ENCODE measurements around the gene RNF223. TPM values are rescaled to one million over a fixed set of nuclear protein-coding genes. Genes with fewer than 3 reads are reported as not detected.

The RNF223 gene
- total and polyA plus RNA-seq, 2 experiments from 2014 or later: 0.43 to 0.88 TPM

DNA sequence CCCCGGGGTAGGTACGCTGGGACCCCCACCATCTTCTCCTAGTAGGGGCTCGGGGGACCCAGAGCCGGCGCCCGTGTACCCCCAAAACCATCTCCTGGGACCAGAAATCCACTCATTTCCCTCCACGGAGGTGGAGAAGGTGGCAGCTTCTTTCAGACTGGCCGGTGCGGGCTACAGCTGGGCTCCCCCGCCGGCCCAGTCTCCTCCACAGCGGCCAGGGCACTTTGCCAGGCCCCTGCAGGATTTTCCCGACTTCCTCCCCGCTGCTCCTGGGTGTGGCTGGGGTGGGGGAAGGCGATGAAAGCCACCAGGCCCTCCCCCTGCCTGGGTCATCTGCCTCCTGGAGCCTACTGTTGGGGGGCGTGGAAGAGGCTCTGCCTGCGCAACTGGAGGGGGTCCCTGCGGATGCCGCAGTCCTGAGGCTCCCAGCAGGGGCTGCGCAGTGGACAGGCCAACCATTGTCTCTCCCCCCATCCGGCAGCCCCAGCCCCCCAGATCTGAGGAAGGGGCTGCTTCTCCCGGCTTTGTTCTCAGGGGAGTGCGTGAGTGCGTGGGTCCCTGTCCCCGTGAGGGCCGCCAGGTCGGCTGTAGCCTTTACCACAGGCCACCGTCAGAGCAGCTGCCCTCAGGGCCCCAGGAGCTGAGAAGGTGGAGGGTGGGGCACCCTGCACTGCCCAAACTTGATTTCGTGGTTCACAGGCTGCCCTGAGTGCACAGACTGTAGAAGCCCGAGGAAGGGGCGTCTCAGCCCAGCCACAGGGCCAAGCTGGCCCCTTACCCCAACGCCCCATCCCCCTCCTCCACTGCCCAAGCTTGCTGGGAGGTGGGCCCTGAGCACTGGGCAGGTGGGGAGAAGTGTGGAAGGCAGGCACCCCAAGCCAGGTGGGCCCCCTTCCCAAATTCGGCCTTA is 52.8 kb downstream of the RNF223 start:
- DNase-seq (ENCODE audit: low spot score): peak; percentile 86
- Histone ChIP-seq H3K27me3 (no peaks in the 10 kb centered on the region), H3K9me3 (ENCODE audit: low read depth) (no peaks in the 10 kb centered on the region), H2AFZ (no peak overlapping the region), H3K36me3 (replicated peaks; ENCODE audit: insufficient read depth, low read depth) (no peaks in the 10 kb centered on the region), H3K79me2 (peaks cover 36% of the 10 kb centered on the region), H3K4me2 (peak overlapping the region; percentile 97), H3K4me3 (peak overlapping the region; percentile 93), H3K4me1 (ENCODE audit: insufficient read depth) (peaks cover 39% of the 10 kb centered on the region), H3K27ac (peak overlapping the region; percentile 97), H3K9me2 (replicated peaks; ENCODE audit: insufficient read depth) (no peaks in the 10 kb centered on the region), H4K20me1 (ENCODE audit: insufficient read depth, poor library complexity, severe bottlenecking) (no peaks in the 10 kb centered on the region)
- TF ChIP-seq EZH2 (IDR thresholded peaks at IDR 0.05; ENCODE audit: borderline replicate concordance) (no peak), EZH2phosphoT487 (IDR thresholded peaks at IDR 0.05; ENCODE audit: low read depth, severe bottlenecking, unreplicated experiment) (no peak)
- TF ChIP-seq, protein P1, sequence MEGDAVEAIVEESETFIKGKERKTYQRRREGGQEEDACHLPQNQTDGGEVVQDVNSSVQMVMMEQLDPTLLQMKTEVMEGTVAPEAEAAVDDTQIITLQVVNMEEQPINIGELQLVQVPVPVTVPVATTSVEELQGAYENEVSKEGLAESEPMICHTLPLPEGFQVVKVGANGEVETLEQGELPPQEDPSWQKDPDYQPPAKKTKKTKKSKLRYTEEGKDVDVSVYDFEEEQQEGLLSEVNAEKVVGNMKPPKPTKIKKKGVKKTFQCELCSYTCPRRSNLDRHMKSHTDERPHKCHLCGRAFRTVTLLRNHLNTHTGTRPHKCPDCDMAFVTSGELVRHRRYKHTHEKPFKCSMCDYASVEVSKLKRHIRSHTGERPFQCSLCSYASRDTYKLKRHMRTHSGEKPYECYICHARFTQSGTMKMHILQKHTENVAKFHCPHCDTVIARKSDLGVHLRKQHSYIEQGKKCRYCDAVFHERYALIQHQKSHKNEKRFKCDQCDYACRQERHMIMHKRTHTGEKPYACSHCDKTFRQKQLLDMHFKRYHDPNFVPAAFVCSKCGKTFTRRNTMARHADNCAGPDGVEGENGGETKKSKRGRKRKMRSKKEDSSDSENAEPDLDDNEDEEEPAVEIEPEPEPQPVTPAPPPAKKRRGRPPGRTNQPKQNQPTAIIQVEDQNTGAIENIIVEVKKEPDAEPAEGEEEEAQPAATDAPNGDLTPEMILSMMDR (IDR thresholded peaks at IDR 0.05; ENCODE audit: poor library complexity): no peak
- 30% methylated on average over 26 of the region's 33 CpGs for WGBS (ENCODE audit: low lambda C conversion rate, missing lambda C conversion rate)

Other genes starting within 250 kb of the RNF223 start
- gene SAMD11, start 150.4 kb downstream of the RNF223 start, total RNA-seq: 9.5 and 10.2 TPM in 2 replicates
- gene SAMD11, start 150.4 kb downstream of the RNF223 start, polyA plus RNA-seq: 17.1 and 20.1 TPM in 2 replicates
- gene NOC2L, start 115.0 kb downstream of the RNF223 start, total RNA-seq: 29.3 and 44.3 TPM in 2 replicates
- gene NOC2L, start 115.0 kb downstream of the RNF223 start, polyA plus RNA-seq: 66.6 and 68.1 TPM in 2 replicates
- gene KLHL17, start 113.7 kb downstream of the RNF223 start, total RNA-seq: 4.1 and 13.8 TPM in 2 replicates
- 25.0 and 35.4 TPM in 2 replicates for gene KLHL17, start 113.7 kb downstream of the RNF223 start, polyA plus RNA-seq
- 0.60 and 0.72 TPM in 2 replicates for gene PLEKHN1, start 107.8 kb downstream of the RNF223 start, total RNA-seq
- 2.4 and 5.6 TPM in 2 replicates for gene PLEKHN1, start 107.8 kb downstream of the RNF223 start, polyA plus RNA-seq
- not detected in 2 replicates for gene PERM1, start 92.2 kb downstream of the RNF223 start, total RNA-seq
- gene PERM1, start 92.2 kb downstream of the RNF223 start, polyA plus RNA-seq: 1.3 and 1.6 TPM in 2 replicates
- gene HES4, start 74.2 kb downstream of the RNF223 start, total RNA-seq: 21.4 and 28.7 TPM in 2 replicates
- gene HES4, start 74.2 kb downstream of the RNF223 start, polyA plus RNA-seq: 74.5 and 107 TPM in 2 replicates
- gene ISG15, start 60.8 kb downstream of the RNF223 start, total RNA-seq: 62.3 and 86.0 TPM in 2 replicates
- 88.5 and 89.6 TPM in 2 replicates for gene ISG15, start 60.8 kb downstream of the RNF223 start, polyA plus RNA-seq
- 51.8 and 81.8 TPM in 2 replicates for gene AGRN, start 54.2 kb downstream of the RNF223 start, total RNA-seq
- gene AGRN, start 54.2 kb downstream of the RNF223 start, polyA plus RNA-seq: 53.3 and 61.2 TPM in 2 replicates
- gene C1orf159, start 41.8 kb upstream of the RNF223 start, total RNA-seq: 7.1 and 9.2 TPM in 2 replicates
- 21.7 and 25.1 TPM in 2 replicates for gene C1orf159, start 41.8 kb upstream of the RNF223 start, polyA plus RNA-seq
- not detected in 2 replicates for gene TTLL10, start 99.6 kb upstream of the RNF223 start, total RNA-seq
- gene TTLL10, start 99.6 kb upstream of the RNF223 start, polyA plus RNA-seq: 0.38 and 0.69 TPM in 2 replicates
- not detected in 2 replicates for gene TNFRSF18, start 132.3 kb upstream of the RNF223 start, total RNA-seq
- gene TNFRSF18, start 132.3 kb upstream of the RNF223 start, polyA plus RNA-seq: 0.86 and 1.3 TPM in 2 replicates
- 0.28 TPM in 1 of 2 replicates, not detected in the other for gene TNFRSF4, start 139.8 kb upstream of the RNF223 start, total RNA-seq
- 0.34 TPM in 1 of 2 replicates, not detected in the other for gene TNFRSF4, start 139.8 kb upstream of the RNF223 start, polyA plus RNA-seq
- gene SDF4, start 157.7 kb upstream of the RNF223 start, total RNA-seq: 110 and 156 TPM in 2 replicates
- 296 and 311 TPM in 2 replicates for gene SDF4, start 157.7 kb upstream of the RNF223 start, polyA plus RNA-seq
- 28.8 and 28.9 TPM in 2 replicates for gene B3GALT6, start 157.9 kb upstream of the RNF223 start, total RNA-seq
- 36.3 and 36.9 TPM in 2 replicates for gene B3GALT6, start 157.9 kb upstream of the RNF223 start, polyA plus RNA-seq
- 3.8 and 4.1 TPM in 2 replicates for gene C1QTNF12, start 172.4 kb upstream of the RNF223 start, total RNA-seq
- 5.2 and 6.6 TPM in 2 replicates for gene C1QTNF12, start 172.4 kb upstream of the RNF223 start, polyA plus RNA-seq
- 31.3 and 31.7 TPM in 2 replicates for gene UBE2J2, start 199.5 kb upstream of the RNF223 start, total RNA-seq
- 66.7 and 81.0 TPM in 2 replicates for gene UBE2J2, start 199.5 kb upstream of the RNF223 start, polyA plus RNA-seq
- gene SCNN1D, start 206.1 kb upstream of the RNF223 start, total RNA-seq: 1.0 and 1.8 TPM in 2 replicates
- gene SCNN1D, start 206.1 kb upstream of the RNF223 start, polyA plus RNA-seq: 3.5 and 3.9 TPM in 2 replicates
- 50.9 and 56.0 TPM in 2 replicates for gene ACAP3, start 233.6 kb upstream of the RNF223 start, total RNA-seq
- 87.1 and 108 TPM in 2 replicates for gene ACAP3, start 233.6 kb upstream of the RNF223 start, polyA plus RNA-seq
- gene PUSL1, start 234.3 kb upstream of the RNF223 start, total RNA-seq: 27.7 and 36.2 TPM in 2 replicates
- gene PUSL1, start 234.3 kb upstream of the RNF223 start, polyA plus RNA-seq: 27.4 and 37.2 TPM in 2 replicates